G401 (cell line): ENCODE results near the gene TEDC1. TPM values are rescaled to one million over a fixed set of nuclear protein-coding genes. Genes with fewer than 3 reads are reported as not detected.

Experiments used
- DNase-seq: peaks from one replicate; pipeline ENCODE4 v3.0.0-alpha.2; 2015; ENCODE audit warnings: low spot score
- in situ Hi-C: cut with HindIII; loops from 2 replicates; pipeline ENCODE4 v1.10.0; 2016; ENCODE audit warnings: low sequenced_read_pairs, mixed read lengths
- total RNA-seq: library from RNA; depleted of rRNA; stranded (reverse); fragments of >200 nt; shearing (Covaris generic); gene quantifications from 2 replicates; pipeline ENCODE4 v1.2.3, GENCODE V29; 2014

The TEDC1 gene
- total RNA-seq, 1 experiment from 2014 or later = 67.1 TPM

DNA sequence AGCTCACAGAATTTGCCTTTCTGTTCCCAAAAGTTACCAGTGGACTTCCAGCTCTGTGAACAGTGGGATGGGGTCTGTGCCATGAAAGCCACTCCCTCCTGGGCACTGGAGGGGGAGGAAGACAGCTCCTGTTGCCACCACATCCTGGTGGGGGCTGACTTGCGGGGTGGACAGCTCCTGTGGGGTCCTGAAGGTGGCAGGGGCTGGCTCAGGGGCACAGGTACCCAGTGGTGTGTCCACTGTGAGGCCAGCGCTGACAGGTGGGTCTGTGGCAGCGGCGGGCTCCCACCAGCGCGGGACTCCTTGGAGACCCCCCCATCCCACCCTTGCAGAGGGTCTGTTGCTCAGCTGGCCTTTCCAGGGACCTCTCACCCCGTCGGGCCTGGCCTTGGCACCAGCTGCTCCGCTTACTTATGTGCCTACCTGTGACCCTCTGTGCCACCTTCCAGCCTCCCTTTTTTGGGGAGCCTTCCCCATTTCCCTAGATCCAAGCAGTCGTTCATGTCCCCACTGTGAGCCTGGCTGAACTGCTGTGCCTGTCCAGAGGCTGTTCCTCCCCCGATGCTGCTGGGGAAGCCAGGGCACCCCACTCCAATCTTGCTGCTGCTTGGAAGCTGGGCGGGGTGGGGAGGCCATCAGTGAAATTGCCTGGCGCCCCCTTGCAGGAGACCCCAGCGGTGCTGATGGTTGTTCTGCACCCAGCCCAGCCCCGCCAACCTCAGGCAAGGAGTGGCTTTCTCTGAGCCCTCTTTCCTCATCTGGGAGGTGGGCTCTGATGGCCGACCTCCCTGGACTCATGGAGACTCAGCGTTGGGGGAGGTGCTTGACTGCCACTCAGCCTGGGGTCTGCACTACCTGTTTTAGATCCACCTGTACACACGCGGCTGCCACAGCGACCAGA is 2.2 kb downstream of the TEDC1 start:
- in situ Hi-C loops = no loop called here
- DNase-seq = no peak

DNA sequence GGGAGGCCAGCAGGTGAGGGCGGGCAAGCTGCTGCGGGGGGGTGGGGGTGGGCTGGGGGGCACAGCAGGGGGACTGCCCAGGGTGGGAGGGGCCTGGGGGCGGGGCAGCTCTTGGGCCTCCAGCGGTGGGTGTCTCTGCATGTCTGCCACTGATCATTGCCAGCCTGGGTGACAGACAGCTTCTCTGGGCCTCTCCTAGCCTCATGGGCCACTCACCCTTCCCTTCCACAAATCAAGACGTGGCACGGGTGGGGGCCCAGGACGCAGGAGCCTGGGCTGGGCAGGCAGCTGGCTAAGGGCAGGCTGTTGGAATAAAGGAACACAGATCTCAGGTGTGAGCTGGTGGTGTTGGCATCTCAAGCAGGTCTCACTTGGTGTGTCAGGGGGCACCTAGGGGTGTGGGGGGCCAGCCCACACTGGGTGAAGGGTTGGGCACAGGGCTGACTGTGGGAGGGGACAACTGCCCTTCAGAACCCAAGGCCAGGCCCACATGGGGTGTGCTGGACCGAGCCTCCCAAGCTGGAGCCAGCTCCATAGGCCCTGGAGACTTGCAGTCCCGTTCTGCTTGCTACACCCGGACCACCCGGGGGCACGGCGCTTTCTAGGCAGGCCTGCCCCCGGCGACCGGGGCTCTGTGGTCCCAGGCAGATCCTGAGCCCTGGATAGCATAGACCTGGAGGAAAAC is 3.0 kb downstream of the TEDC1 start:
- in situ Hi-C loops = no loop called here
- DNase-seq = no peak

DNA sequence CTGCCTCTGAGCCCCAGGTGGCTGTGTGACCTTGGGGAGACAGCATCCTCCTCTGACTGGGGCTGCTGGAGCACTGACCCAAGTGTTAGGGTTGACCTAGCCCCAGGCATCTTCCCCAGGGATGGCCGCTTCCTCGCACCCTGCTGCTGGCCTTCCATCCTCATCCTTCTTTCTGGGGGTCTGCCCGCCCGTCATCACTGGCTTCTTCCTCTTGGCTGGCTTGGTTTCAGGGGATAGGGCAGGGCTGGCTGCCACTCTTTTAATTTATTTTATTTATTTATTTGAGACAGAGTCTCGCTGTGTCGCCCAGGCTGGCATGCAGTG is 3.5 kb downstream of the TEDC1 start:
- in situ Hi-C loops = no loop called here
- no peak for DNase-seq

DNA sequence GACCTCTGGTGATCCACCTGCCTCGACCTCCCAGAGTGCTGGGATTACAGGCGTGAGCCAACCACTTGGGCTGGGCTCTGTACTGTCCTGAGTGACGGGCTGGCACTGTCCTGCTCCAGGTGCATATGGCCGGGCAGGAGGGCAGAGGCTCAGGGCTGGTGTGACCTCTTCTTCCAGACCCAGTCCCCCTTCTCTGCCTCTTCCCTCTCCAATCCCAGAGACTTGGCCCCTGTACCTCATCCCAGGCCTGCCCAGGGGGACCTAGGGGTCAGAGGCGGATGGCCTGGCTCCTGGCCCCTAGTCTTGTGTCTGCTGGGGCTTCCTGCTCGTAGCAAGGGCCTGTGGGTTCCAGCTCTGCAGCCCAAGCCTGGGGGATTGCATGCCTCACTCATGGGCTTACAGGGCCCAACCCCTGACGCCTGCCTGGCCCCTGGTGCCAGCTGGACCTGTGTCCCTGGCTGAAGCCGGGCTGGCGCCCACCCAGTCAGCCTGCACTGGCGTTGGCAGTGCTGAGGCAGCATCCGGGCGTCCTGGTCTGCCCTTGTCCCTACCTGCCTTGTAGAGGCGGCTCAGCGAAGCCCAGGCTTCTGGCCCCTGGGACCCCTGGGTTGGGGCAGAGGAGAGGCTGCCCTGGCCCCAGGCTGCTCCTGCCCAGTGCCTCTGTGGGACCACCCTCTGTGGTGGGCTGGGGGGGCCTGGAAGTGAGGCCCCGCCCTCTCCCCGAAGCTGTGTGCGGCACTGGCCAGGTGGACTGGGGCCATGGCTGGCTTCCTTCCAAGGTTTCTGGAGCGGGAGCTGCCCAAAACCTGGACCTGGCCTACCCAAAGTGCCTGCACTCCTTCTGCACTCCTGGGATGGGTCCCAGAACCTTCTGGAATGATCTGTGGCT is 4.3 kb downstream of the TEDC1 start:
- peak; percentile 55 for DNase-seq
- in situ Hi-C loops = no loop called here

DNA sequence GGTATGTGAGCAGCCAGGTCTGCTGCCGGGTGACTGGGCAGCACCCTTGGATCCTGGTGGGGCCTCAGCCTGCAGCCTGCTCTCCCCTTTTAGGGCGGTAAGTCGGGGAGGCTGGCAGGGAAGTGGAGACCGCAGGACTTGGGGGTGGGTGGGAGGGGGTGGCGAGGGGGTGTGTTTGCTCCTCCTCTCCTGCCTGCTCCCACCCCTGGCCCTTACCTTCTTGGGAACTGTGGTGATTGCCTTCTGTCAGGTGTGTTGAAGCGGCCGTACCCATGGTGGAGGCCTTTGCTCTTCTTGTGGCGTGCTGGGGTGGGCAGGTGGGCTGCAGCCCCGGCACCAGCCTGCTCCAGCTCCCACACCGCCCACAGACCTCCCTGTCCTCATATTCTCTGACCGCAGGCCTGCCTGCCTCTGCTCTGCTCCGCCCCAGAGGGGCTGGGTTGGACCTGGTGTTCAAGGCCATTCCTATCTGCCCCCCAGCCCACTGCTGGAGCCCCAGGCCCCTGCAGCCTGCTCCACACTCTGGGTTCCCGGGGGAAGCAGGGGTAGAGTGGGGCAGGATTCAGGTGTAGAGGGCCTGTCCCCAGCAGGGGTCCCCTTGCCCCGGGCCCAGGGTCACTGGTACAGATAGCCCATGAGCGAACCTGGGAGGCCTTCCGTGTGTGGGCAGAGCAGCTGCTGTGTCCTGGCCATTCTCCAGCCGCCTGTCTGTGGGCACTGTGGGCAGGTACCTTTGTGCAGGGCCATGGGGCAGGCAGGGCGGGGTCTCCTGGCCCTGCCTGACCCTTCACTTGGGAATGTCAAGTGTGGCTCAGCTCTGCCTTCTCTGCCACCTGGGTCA is 5.2 kb downstream of the TEDC1 start:
- no peak for DNase-seq
- in situ Hi-C loops = no loop called here

DNA sequence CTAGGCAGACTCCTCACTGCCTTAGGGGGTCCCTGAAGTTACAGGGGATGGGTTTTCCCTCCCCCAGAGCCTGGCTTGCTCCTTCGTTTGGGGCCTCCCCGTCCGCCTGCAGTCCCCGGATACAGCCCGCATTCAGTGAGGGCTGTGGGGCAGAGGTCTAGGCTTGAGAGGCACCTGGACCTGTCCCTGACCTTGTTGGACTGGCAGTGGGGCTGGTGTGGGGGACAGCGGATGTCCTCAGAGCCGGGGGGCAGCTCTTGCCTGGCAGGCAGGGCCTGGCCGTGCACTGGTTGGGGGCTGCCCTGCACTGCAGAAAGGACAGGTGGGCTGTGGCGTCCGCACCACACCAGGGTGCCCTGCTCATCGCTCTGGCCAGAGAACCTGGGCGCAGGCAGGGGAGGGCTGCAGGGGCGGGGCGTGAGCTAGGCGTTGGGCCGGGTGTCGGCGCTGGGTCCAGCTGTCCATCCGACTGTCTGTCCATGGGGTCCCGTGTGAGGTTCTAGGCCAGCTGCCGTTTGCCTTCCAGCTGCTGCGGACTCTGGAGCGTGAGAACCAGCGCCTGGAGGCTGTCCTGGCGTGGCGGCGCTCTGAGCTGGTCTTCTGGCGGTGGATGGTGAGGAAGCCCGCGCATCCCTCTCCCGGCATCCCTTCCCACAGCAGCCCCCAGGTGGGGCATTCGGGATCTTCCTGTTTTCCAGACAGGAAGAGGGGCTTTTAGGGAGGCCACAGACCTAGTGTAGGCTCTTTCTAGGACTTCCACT is 6.0 kb downstream of the TEDC1 start:
- in situ Hi-C loops = no loop called here
- DNase-seq = no peak

DNA sequence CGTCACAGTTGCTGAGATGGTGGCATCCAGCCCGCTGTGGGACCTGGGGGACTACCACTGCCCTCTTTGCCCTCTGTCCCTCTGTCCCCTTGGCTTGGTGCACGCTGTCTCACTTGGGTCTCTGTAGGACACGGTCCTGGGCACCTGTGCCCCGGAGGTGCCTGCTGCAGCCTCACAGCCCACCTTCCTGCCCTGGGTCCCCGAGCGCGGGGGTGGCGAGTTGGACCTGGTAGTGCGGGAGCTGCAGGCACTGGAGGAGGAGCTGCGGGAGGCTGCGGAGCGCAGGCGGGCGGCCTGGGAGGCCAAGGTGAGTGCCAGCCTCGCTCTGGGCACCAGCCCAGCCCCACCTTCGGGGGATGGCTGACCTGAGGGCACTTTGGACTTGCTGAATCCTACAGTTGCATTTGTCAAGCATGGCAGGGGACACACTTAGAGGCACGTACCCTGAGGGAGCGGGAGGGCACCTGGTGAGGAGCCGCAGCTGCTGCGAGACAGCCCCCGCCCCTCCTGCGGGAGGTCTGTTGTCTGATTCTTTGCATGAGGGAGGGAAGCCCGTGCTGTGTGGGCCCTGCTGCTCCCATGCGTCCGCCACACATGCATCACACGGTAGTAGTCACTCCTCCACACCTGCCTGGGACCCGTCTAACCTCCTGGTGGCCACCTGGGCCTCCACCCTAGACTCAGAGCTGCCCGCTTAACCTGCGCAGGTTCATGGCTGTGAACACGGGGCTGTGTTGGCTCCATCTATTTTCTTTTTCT is 6.8 kb downstream of the TEDC1 start:
- no peak for DNase-seq
- in situ Hi-C loops = no loop called here

DNA sequence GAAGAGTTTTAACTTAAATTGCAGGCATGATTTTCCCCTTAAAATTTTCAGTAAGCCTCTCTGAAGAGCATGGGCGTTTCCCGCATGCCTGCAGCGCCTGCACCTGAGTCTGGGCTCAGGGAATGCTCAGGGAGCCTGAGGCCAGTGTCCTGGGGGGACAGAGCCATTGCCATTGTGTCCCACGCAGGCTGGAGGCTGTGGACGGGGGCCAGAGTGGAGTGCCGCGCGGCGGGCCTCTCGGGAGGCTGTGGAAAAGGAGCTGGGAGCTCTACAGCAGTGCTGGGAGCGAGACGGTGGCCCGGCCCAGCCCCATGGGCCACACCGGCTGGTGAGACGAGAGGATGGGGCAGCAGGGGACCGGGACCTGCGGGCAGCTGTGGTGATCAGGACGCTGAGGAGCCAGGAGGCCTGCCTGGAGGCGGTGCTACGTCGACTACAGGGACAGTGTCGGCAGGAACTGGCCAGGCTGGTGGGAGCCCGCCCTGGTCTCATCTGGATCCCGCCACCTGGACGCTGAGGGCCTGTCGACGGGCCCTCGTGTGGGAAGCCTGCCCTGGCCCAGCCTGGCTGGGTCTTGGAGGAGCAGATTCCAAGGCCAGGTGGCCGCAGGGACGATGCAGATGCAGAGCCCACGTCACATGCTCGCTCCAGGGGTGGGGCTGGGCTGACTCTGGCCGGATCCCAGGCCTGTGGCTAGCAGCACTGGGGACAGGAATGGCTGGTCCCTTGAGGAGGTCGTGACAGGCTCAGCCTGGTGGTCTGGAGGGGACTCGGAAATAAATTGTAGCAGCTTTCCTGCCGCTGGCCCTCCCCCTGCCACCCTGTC is 7.6 kb downstream of the TEDC1 start:
- DNase-seq = no peak
- in situ Hi-C loops = no loop called here

DNA sequence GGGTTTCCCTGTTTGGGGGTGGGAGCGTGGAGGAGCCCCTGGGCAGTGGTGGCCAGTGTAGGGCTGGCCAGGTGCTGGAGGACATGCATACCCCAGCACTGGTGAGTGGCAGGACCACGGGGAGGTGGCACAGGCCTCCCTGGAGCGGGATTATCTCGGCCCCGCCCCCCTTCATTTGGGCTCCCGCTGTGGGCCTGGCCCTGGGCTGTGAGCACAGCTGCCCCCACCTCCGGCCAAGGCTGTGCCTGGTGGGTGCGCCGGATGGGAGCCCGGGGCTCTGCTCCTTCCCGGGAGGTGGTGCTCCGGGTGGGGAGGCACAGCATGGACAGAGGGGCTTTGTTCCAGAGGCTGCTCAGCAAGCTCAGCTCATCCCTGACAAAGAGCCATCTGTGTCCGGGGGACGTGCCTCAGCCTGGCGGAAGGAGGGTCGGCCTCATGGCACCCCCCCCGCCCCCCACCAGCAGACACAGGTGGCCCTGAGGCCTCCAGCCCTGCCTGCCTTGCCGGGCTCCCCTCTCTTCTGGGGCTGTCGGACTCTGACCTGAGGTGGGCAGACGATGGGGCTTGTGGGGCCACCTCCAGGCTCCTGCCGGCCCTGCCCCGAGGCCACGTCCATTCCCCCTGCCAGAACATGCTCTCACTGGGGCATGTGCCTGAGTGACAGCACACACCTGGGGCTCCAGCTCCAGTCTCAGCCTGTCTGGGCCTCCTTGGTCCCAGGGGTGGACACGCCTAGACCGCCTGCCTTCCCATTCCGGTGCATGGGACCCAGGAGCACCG is 8.4 kb downstream of the TEDC1 start:
- no peak for DNase-seq
- in situ Hi-C loops = no loop called here

DNA sequence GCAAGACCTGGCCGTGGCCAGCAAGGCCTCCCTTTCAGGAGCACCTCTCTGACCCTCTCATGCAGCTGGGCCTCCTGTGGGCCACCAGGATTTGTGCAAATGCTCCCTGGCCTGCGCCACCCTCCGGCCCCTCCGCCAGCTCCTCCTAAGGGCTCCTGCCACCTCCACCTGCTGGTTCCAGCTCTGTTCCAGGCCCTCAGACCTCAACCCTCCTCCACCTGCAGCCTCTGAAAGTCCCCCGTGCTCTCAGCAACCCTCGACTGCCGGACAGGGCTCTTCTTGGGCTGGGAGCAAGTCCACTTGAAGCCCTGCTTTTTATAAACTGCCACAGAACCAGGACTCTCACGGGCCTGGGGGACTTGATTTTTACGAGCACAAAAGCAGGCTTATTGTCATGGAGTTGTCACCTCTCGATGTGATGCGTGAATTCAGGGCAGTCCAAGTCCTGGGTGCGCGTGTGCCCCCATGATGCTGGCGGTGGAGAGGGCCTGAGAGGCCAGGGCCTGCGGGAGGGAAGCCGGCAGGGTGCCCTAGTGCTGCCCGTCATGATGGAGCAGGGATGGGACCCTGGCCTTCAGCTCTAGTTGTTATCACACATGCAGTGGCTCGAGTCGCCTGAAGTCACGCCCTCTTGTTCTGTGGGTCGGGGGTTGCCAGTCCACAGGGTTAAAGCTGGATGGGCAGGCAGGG is 9.1 kb downstream of the TEDC1 start:
- in situ Hi-C loops = no loop called here
- DNase-seq = no peak

DNA sequence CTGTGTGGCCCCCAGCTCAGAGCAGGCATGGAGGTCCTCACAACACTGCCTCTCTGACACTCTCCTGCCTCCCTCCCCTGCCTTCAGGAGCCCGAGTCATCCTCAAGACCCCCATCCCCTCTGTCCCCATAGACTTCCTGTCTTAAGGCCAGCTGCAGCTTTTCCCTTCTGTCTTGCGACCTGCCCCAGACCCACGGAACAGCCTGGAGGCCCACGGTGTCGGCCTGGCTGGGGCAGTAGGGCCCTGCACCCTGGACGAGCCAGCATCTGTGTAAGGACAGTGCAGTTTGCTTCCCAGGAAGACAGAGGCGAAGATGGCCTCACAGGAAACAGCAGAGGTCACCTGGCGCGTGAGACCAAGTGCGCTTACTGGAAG is 9.7 kb downstream of the TEDC1 start:
- in situ Hi-C loops = no loop called here
- DNase-seq = no peak

DNA sequence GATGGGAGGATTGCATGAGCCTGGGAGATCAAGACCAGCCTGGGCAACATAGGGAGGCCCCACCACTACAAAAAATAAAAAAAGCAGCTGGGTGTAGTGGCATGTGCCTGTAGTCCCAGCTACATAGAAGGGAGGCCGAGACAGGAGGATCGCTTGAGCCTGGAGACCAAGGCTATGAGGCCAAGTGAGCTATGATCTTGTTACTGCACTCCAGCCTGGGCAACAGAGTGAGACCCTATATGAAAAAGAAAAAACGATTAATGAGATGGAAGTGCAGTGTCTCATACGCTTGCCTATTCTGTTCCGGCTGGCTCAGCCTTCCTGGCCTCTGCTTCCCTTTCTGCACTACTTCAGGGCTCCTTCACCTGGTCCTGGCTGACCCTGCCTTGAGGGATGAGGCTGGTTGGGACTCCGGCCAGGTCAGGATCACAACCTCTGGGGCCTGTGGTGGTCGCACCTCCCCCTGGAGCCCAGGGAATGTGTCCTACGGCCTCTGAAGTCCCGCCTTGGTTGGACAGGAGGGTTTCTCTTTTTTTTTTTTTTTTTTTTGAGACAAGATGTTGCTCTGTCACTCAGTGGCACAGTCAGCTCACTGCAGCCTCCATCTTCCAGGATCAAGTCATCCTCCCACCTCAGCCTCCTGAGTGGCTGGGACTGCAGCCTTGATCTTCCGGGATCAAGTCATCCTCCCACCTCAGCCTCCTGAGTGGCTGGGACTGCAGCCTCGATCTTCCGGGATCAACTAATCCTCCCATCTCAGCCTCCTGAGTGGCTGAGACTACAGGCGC is 10.7 kb downstream of the TEDC1 start:
- in situ Hi-C loops = no loop called here

DNA sequence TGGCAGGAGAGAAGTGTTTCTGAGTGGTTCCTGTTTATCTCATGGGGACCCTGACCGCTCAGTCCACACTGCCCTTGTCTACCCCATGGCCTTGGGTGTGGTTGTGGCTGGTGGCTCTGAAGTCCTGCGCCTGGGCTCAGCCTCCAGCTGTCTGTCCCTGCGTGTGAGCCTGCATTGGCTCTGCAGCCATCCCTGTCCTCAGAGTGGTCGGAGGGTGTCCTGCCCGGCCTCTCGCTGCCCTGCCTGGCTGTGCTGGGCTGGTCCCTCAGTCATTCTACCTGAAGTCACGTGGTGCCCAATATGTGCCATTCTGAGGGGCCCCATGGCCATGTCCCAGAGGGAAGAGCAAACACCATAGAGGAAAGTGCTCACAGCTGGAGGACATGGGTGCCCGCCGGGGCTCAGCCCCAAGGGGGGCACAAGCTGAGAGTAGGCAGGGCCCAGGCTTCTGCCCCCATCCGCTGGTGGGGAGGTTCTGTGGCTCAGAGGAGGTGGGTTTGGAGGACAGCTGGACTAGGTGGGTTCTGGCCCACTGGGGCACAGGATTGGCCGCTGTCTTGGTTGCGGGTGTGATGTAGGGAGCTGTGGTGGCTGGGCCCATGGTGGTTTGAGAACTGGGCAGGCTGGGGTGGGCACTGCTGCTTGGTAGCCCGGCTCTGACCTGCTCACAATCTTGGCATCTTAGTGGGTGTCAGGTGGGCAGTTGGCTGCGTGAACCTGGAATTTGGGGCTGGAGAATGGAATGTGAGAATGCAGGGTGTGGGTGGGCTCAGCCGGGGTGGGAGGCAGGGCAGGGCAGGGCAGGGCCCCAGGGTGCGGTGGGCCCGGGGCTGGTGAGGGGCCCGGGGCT is 11.6 kb downstream of the TEDC1 start:
- in situ Hi-C loops = no loop called here
- DNase-seq = no peak

More for the DNA sequence above, 10.7 kb downstream of the TEDC1 start:
- DNase-seq = no peak

DNA sequence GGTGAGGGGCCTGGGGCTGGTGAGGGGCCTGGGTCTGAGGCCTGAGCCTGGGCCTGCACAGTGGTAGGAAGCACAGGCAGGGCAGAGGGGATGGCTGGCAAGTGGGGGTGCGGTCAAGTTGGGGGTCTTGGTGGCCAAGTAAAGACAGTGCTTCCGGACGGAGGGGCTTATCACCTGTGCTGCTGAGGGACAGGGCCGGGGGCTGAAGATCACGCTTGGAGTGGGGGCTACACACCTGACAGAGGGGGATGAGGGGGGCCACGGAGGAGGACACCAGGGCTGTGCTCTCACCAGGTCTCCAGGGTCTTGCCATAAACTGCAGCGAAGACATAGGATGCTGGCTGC is 12.2 kb downstream of the TEDC1 start:
- no peak for DNase-seq
- in situ Hi-C loops = no loop called here
